PFSK-1 (cell line): Measurements from ENCODE around the gene RBFOX1.

Experiments
- FOXP2 ChIP-seq: optimal IDR thresholded peaks from 2 replicates; pipeline ENCODE3; 2011; ENCODE audit warnings: borderline replicate concordance, control low read depth, inconsistent platforms; ENCODE audit not compliant: insufficient read depth; ENCODE audit errors: extremely low read length, extremely low read depth
- POLR2AphosphoS5 ChIP-seq: IDR thresholded peaks from 2 replicates; pipeline ENCODE4 v1.6.1; 2012; ENCODE audit warnings: low read depth, mild to moderate bottlenecking, control low read depth, low read length, moderate library complexity
- SIN3A ChIP-seq: IDR thresholded peaks from 2 replicates; pipeline ENCODE4 v1.6.1; 2012; ENCODE audit warnings: mild to moderate bottlenecking, low read length, moderate library complexity, borderline replicate concordance; ENCODE audit not compliant: insufficient read depth
- TAF1 ChIP-seq: IDR thresholded peaks from 2 replicates; pipeline ENCODE4 v1.6.1; 2012; ENCODE audit warnings: low read length, control low read depth, borderline replicate concordance; ENCODE audit not compliant: insufficient read depth
- TF ChIP-seq, protein P1 (sequence below), 2 experiments: IDR thresholded peaks; 2 replicates each; pipeline versions ENCODE4 v1.6.1 to v1.8.0; 2011 to 2012; ENCODE audit warnings: low read depth in 2 of 2, low read length in 2 of 2, control low read depth in 1 of 2, inconsistent platforms in 1 of 2, mild to moderate bottlenecking in 1 of 2, moderate library complexity in 1 of 2; ENCODE audit not compliant: insufficient read depth in 1 of 2

The RBFOX1 gene

DNA sequence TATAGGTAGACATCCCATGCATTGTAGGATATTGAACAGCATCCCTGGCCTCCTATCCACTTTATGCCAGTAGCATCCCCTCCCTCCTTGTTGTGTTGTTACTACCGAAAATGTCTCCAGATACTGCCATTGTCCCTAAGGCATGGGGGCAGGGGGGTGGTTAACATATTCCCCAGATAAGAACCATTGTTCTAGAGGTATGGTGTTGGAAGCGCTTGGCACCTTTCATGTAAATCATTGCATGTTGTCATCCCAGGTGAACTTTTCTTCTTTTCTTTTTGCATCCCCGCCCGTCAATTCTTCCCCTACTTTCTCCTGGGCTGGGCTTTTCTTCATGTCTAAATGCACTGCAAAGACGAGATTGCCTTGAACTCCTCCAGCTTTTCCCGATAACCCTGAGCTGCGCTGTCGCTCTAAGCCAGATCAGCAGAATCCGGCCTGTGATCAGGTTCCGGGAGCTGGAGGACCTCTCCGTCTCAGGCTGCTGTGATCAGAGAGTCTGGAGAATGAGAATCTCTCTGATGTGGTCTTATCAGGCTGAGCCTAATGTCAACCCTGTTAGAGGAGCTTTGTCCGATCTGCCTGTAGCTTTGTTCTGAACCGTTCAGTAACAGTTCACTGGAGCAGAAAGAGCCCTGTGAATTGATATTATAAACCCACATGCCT is 76.2 kb downstream of the RBFOX1 start:
- TF ChIP-seq FOXP2 (no peak), TAF1 (no peak), POLR2AphosphoS5 (no peak)
- TF ChIP-seq, protein P1, sequence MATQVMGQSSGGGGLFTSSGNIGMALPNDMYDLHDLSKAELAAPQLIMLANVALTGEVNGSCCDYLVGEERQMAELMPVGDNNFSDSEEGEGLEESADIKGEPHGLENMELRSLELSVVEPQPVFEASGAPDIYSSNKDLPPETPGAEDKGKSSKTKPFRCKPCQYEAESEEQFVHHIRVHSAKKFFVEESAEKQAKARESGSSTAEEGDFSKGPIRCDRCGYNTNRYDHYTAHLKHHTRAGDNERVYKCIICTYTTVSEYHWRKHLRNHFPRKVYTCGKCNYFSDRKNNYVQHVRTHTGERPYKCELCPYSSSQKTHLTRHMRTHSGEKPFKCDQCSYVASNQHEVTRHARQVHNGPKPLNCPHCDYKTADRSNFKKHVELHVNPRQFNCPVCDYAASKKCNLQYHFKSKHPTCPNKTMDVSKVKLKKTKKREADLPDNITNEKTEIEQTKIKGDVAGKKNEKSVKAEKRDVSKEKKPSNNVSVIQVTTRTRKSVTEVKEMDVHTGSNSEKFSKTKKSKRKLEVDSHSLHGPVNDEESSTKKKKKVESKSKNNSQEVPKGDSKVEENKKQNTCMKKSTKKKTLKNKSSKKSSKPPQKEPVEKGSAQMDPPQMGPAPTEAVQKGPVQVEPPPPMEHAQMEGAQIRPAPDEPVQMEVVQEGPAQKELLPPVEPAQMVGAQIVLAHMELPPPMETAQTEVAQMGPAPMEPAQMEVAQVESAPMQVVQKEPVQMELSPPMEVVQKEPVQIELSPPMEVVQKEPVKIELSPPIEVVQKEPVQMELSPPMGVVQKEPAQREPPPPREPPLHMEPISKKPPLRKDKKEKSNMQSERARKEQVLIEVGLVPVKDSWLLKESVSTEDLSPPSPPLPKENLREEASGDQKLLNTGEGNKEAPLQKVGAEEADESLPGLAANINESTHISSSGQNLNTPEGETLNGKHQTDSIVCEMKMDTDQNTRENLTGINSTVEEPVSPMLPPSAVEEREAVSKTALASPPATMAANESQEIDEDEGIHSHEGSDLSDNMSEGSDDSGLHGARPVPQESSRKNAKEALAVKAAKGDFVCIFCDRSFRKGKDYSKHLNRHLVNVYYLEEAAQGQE (IDR thresholded peaks at IDR 0.05; ENCODE audit: insufficient read depth in 1 of 2, low read depth in 2 of 2, low read length in 2 of 2): no peak

DNA sequence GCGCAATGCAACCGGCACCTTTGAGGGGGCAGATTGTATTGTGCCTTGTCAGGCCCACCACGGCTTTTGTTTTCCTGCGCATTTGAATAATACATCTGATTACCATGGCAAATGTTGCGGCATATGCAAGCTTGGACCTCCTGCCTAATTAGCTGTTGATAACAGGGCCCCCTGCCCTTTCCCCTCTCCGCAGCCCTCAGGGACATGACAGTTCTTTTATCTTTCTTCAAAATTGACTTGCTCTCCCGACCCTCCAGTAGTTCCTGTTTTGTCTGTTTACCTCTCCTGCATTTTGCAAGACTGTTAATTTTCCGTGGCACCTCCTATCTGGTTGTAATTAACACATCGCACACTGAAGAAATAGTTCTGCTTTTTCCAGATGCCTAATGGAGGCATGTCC is 86.8 kb downstream of the RBFOX1 start:
- TF ChIP-seq POLR2AphosphoS5: no peak

DNA sequence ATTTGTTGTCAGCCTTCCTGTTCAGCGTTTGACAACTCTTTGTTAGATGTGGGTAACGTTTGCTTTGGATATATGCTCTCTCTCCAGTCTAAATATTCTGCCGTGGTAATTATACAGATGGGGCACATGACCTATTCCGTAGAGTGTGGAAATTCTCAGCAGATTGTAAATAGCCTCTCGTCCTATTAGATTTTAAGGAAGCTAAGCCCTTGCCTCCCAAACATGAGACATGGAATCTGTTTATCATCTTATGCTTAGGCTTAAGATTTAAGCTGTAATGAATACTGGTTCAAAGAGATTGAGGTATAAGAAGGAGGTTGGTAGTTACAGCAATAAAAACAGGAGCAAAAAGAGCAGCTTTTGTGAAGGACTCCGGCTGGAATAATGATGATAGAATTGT is 87.4 kb downstream of the RBFOX1 start:
- TF ChIP-seq SIN3A (no peak), TAF1 (no peak)

DNA sequence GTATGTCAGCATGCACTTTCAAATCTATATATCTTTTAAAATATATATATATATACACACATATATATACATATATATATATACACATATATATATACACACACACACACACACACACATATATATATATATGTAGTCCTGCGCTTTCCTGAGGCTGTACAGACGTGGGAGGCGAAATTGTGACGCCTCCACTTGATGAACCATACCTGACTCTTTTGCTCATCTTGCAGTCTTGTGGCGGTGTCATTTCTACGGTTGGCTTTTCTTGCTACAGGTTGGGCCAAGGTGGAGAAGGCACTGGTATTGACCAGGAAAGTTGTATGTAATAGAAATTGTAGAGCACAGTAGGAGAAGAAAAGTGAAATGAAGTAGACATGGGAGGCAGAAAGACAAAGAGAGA is 88.2 kb downstream of the RBFOX1 start:
- no peak for TF ChIP-seq POLR2AphosphoS5

DNA sequence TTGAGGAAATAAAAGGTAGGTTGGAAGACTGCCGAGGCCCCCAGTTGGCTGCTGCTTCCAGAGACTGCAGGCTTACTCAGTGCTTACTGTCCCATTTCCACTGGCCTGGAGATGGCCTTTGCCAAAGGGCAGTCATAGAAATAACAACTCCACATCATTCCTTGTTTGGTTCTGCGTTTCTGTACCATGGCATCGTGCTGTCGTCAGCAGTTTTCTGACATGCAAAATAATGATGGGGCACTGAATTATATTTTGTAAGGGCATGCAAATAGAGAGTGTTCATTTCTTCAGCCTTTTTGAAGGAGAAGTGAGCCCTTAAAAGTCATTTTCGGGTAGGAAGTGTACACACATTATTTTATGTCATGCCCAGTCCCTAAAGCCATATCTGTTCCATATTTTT is 88.9 kb downstream of the RBFOX1 start:
- TF ChIP-seq POLR2AphosphoS5: no peak
- no peak for TF ChIP-seq SIN3A
- TF ChIP-seq, protein P1 (IDR thresholded peaks at IDR 0.05; ENCODE audit: insufficient read depth in 1 of 2, low read depth in 2 of 2, low read length in 2 of 2): no peak

DNA sequence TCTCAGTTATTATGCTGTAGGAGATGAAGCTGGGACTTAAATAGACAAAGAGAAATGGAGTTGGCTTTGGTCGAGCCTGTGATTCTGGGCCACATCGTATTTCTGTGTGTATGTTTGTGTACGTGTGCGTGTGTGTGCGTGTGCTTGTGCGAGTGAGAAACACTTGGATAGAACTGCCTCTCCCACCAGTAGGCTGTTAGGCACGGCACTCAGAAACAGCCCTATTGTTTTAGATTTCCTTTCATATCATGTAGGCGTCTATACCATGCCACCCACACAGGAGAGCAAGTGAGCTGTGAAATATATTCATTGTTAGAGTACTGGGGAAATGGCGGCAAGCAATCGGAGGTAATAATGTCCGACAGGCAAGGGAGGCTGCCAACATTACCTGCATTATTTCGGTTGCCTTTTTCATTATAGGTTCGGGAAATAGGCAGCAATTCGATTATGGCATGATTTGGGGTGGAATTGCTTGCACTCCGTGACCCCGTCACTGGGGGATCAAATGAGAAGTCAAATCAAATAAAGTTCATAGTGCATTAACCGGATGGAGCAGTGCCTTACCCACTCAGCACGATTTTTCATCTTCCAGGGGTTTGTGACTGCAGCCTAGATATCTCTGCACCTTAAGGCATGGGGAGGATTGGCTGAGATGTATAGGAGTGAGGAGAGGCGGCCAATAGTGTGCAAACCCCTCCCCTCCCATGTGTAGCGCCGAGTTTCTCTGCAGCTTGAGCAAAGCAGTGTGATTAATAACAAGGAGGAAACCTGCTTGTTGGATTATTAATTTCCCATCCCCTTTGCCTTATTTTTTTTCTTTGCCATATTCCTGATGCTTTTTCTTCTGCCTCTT is 89.6 kb downstream of the RBFOX1 start:
- TF ChIP-seq POLR2AphosphoS5 (no peak), TAF1 (no peak), SIN3A (no peak), FOXP2 (no peak)
- TF ChIP-seq, protein P1 (IDR thresholded peaks at IDR 0.05; ENCODE audit: insufficient read depth in 1 of 2, low read depth in 2 of 2, low read length in 2 of 2): no peak
